BLaER1 (cell line): ENCODE results near the gene S100A11.
A peak's percentile ranks its signal among the peaks of the same experiment; 100 is the strongest.

Source experiments
- H3K27ac ChIP-seq: shearing (Covaris generic); formaldehyde crosslinking; 2 replicates; pipeline ENCODE4 v1.8.1; 2022
- H3K27me3 ChIP-seq: shearing (Covaris generic); formaldehyde crosslinking; 2 replicates; pipeline ENCODE4 v1.8.1; 2022
- H3K36me3 ChIP-seq: shearing (Covaris generic); formaldehyde crosslinking; 2 replicates; pipeline ENCODE4 v1.8.1; 2022
- H3K4me1 ChIP-seq: shearing (Covaris generic); formaldehyde crosslinking; 2 replicates; pipeline ENCODE4 v1.8.1; 2022
- H3K4me2 ChIP-seq: shearing (Covaris generic); formaldehyde crosslinking; 2 replicates; pipeline ENCODE4 v1.8.1; 2022
- H3K4me3 ChIP-seq: shearing (Covaris generic); formaldehyde crosslinking; 2 replicates; pipeline ENCODE4 v1.8.1; 2022
- H3K9ac ChIP-seq: shearing (Covaris generic); formaldehyde crosslinking; 2 replicates; pipeline ENCODE4 v1.8.1; 2022
- H3K9me3 ChIP-seq: shearing (Covaris generic); formaldehyde crosslinking; 2 replicates; pipeline ENCODE4 v1.8.1; 2022
- H4K20me1 ChIP-seq: shearing (Covaris generic); formaldehyde crosslinking; 2 replicates; pipeline ENCODE4 v1.8.1; 2022
- Cebpa-rat ChIP-seq: shearing (Covaris generic); IDR thresholded peaks from 2 replicates; pipeline ENCODE4 v1.8.1; 2022

The S100A11 gene

DNA sequence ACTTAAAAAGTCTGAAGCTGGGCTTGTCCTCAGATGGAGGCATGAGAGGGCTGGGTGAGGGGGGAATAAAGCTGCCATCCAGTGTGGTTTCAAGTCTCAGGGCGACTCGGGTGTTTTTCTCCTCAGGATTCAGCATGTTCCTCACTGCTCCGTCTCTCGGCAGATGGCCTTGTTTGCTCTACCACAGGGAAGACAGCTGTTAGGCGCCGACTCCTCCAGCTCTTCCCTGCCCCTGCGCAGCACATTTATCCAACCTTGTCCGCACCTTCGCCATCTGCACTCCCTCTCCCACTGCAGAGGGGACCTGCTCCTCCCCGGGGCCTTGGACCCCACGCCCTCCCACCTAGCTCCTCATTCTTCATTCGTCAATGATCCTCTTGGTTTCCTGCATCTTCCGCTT, 16.6 kb upstream of the S100A11 start:
- H3K36me3 ChIP-seq, result no peaks in the 10 kb centered on the region
- TF ChIP-seq Cebpa-rat, result no peak
- peaks cover 4% of the 10 kb centered on the region for H3K4me1 ChIP-seq
- no peak overlapping the region for H3K9ac ChIP-seq
- H3K4me2 ChIP-seq, result no peak overlapping the region
- H3K9me3 ChIP-seq, result no peaks in the 10 kb centered on the region
- no peaks in the 10 kb centered on the region for H4K20me1 ChIP-seq
- no peak overlapping the region for H3K27ac ChIP-seq
- no peaks in the 10 kb centered on the region for H3K27me3 ChIP-seq
- H3K4me3 ChIP-seq, result no peak overlapping the region

DNA sequence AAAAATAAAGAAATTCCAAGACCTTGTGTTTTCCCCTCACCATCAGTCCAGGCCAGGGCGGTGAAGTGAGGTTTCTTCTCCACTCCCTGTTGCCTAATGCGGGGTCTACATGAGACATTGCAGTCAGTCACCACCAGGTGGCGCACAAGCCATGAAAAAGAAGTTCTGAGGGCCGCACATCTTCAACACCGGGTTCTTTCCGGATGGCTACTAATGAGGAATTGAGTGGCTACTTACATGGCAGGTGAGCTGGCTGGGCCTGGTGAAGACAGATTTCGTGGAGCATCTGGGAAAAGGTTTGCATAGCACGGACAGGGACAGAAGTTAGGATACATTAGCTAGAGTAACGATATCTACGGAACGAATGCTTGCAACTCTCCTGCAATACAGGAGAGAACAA, 15.8 kb upstream of the S100A11 start:
- no peak for TF ChIP-seq Cebpa-rat
- Histone ChIP-seq H3K9ac (no peak overlapping the region), H4K20me1 (no peaks in the 10 kb centered on the region), H3K27ac (no peak overlapping the region), H3K36me3 (no peaks in the 10 kb centered on the region), H3K4me2 (no peak overlapping the region), H3K4me1 (peaks cover 12% of the 10 kb centered on the region), H3K9me3 (no peaks in the 10 kb centered on the region), H3K4me3 (no peak overlapping the region), H3K27me3 (no peaks in the 10 kb centered on the region)

- Histone ChIP-seq H3K36me3 (no peaks in the 10 kb centered on the region), H3K27ac (no peak overlapping the region), H3K4me2 (no peak overlapping the region), H3K4me3 (no peak overlapping the region), H4K20me1 (no peaks in the 10 kb centered on the region), H3K4me1 (peaks cover 22% of the 10 kb centered on the region), H3K9me3 (no peaks in the 10 kb centered on the region), H3K9ac (no peak overlapping the region), H3K27me3 (no peaks in the 10 kb centered on the region)
- no peak for TF ChIP-seq Cebpa-rat
Observed at GRCh38 chr1:152050886-152051675, 14.3 kb upstream of the S100A11 start.

- Histone ChIP-seq H3K4me1 (peaks cover 26% of the 10 kb centered on the region), H3K4me3 (no peak overlapping the region), H3K27ac (no peak overlapping the region), H3K27me3 (no peaks in the 10 kb centered on the region), H3K9me3 (no peaks in the 10 kb centered on the region), H3K4me2 (no peak overlapping the region), H4K20me1 (no peaks in the 10 kb centered on the region), H3K9ac (no peak overlapping the region), H3K36me3 (no peaks in the 10 kb centered on the region)
- TF ChIP-seq Cebpa-rat, result no peak; the same call in 1 of the 2 replicates
Observed at GRCh38 chr1:152049291-152050083, 12.7 kb upstream of the S100A11 start.

- no peaks in the 10 kb centered on the region for H3K36me3 ChIP-seq
- no peak for TF ChIP-seq Cebpa-rat
- H3K27me3 ChIP-seq, result no peaks in the 10 kb centered on the region
- peak overlapping the region; percentile 75 for H3K4me2 ChIP-seq
- H4K20me1 ChIP-seq, result no peaks in the 10 kb centered on the region
- H3K27ac ChIP-seq, result peak overlapping the region; percentile 86
- no peaks in the 10 kb centered on the region for H3K9me3 ChIP-seq
- H3K4me3 ChIP-seq, result peak overlapping the region; percentile 43; the same call in 1 of the 2 replicates
- H3K9ac ChIP-seq, result peak overlapping the region; percentile 72
- H3K4me1 ChIP-seq, result peaks cover 30% of the 10 kb centered on the region
Observed at GRCh38 chr1:152048416-152049009, 11.7 kb upstream of the S100A11 start.

DNA sequence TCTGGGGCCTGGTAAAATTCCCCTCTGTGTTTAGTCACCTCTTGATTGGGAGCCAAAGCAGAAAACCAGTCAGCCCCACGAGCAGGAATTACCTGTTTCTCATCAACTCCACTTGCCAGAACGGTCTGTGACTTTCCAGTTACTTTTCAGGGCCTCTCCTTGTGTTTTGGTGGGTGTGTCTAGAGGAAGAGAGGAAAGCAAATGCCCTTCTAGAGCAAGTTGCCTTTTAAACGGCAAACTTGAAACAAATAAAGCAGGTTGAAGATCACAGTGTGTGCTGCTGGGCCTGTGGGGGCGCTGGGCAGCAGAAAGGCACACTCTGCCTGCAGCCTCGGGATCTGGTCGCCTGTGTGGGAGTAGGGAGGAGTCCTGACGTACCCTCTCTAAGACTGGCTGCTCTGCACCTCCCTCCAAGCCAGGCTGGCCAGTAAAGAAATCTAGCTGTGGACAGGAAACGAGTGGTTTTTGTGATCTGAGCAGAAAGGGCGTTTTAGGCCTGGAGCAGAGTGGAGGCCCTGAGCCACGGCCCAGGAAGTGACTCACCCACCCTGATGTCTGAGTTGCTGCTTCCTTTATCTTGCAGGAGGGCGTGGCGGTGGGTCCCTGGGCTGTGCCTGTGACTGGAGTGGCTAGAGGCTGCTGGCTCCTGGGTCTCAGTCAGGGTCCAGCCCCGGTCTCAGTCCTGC, 11.1 kb upstream of the S100A11 start:
- Histone ChIP-seq H3K36me3 (no peaks in the 10 kb centered on the region), H3K4me2 (peak overlapping the region; percentile 75), H3K27ac (peak overlapping the region; percentile 86), H3K9me3 (no peaks in the 10 kb centered on the region), H3K27me3 (no peaks in the 10 kb centered on the region), H4K20me1 (no peaks in the 10 kb centered on the region), H3K4me3 (peak overlapping the region; percentile 43), H3K4me1 (peaks cover 30% of the 10 kb centered on the region), H3K9ac (peak overlapping the region; percentile 72)
- no peak for TF ChIP-seq Cebpa-rat

DNA sequence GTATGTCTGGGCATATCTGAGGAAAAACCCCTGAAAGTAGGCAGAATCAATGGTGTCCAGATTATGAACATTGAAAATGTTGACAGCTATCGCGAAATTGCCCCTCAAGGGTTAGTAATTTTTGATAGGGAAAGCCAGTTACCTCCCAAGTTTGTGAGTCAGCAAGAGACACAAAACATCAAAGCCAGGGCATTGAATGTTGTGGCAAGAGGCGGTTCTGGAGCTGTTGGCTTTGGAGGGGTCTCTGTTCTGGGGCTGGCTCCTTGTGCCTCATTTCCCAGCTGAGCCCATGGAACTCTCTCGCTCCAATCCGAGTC, 10.6 kb upstream of the S100A11 start:
- Histone ChIP-seq H4K20me1 (no peaks in the 10 kb centered on the region), H3K27me3 (no peaks in the 10 kb centered on the region), H3K4me1 (peaks cover 30% of the 10 kb centered on the region), H3K9me3 (no peaks in the 10 kb centered on the region), H3K4me2 (peak overlapping the region; percentile 75), H3K27ac (peak overlapping the region; percentile 86), H3K36me3 (no peaks in the 10 kb centered on the region), H3K9ac (peak overlapping the region; percentile 72), H3K4me3 (peak overlapping the region; percentile 43)
- TF ChIP-seq Cebpa-rat, result no peak

- peaks cover 30% of the 10 kb centered on the region for H3K4me1 ChIP-seq
- no peak for TF ChIP-seq Cebpa-rat
- H4K20me1 ChIP-seq, result no peaks in the 10 kb centered on the region
- no peak overlapping the region for H3K4me3 ChIP-seq
- H3K9ac ChIP-seq, result no peak overlapping the region
- H3K9me3 ChIP-seq, result no peaks in the 10 kb centered on the region
- no peaks in the 10 kb centered on the region for H3K36me3 ChIP-seq
- H3K27me3 ChIP-seq, result no peaks in the 10 kb centered on the region
- peak overlapping the region; percentile 33 for H3K4me2 ChIP-seq
- no peak overlapping the region for H3K27ac ChIP-seq
Observed at GRCh38 chr1:152044386-152044785, 7.6 kb upstream of the S100A11 start.

DNA sequence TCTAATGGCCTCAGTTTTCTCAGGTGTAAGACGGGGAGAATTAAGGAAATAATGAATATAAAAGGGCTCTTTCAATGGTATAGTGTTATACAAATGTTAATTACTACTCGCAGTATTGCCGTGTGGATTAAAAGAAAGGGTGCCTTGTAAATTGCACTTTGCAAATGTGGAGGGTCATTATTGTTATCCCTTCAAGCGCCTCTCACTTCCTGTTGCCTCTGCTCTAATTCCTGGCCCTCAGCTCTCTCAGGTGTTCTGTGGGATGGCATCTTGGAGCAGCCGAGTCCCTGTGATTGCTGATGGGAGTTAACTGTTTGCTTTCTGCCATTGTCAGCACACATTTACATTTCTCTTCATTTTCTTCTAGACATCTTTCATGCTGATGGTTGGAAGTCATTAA, 7.1 kb upstream of the S100A11 start:
- Histone ChIP-seq H3K4me2 (no peak overlapping the region), H3K9ac (no peak overlapping the region), H3K27me3 (no peaks in the 10 kb centered on the region), H4K20me1 (no peaks in the 10 kb centered on the region), H3K4me3 (no peak overlapping the region), H3K27ac (no peak overlapping the region), H3K4me1 (peaks cover 30% of the 10 kb centered on the region), H3K36me3 (no peaks in the 10 kb centered on the region), H3K9me3 (no peaks in the 10 kb centered on the region)
- no peak for TF ChIP-seq Cebpa-rat
